Tibial nerve (tissue), 4 donors: ENCODE data around the gene PRLH.

ENCODE experiments used
- CTCF ChIP-seq, 5 experiments: fragments of 200-600 bp in 3 of 5; fragments of 450-650 bp in 2 of 5; sonication (generic) in 3 of 5; IDR thresholded peaks; one replicate each; pipeline ENCODE4 v1.5.1; 2016 to 2019; ENCODE audit warnings: antibody characterized with exemption in 5 of 5, mild to moderate bottlenecking in 3 of 5, moderate library complexity in 2 of 5
- EP300 ChIP-seq, 2 donors: sonication (generic); formaldehyde crosslinking; IDR thresholded peaks; one replicate each; pipeline ENCODE4 v1.6.1; 2017; ENCODE audit warnings: antibody characterized with exemption in 2 of 2, mild to moderate bottlenecking in 1 of 2
- POLR2A ChIP-seq, 2 donors: fragments of 450-650 bp; IDR thresholded peaks; one replicate each; pipeline ENCODE4 v1.6.1; 2017; ENCODE audit warnings: antibody characterized with exemption in 2 of 2, mild to moderate bottlenecking in 2 of 2, moderate library complexity in 2 of 2

GRCh38 chr2:237519506-237520245, 46.7 kb upstream of the PRLH start:
- TF ChIP-seq EP300 (IDR thresholded peaks at IDR 0.05) = no peak
- no peak for TF ChIP-seq CTCF (IDR thresholded peaks at IDR 0.05)
- TF ChIP-seq POLR2A (IDR thresholded peaks at IDR 0.05) = no peak
